ENCODE results near the gene DPYD. TPM values are rescaled to one million over a fixed set of nuclear protein-coding genes. Genes with fewer than 3 reads are reported as not detected.

The DPYD gene
- total RNA-seq, result 31.3 TPM

DNA sequence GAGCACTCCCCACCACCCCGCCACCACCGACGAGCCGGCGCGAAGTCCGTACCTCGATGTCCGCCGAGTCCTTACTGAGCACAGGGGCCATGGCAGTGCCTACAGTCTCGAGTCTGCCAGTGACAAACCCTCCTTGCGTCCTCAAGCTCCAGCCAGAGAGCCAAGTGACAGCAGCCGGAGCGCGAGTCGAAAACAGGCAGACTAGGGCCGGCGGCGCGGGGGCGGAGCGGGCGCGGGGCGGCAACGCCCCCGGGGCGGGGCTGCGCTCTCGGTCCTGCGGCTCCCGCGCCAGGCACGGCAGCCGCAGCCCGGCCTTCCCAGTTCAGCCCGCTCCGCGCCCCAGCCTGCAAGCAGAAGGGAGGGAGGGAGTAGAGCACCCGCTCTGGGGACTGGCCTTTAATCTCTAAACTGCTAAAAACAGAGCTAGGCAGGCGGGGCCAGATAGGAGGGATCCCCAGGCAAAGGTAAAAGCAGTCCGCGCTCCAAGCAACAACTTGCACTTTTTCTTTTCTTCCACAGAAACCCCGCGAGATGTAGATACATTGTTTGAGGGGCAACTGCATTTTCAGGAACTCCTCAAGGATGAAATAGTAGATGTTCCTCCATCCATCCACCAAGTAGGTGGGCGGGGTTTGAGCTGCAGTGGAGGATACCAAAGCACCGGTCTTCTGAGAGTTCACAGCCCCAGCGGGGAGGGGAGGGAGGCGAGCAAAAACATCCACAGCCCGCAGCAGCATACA is at the start of gene DPYD:
TSS of gene DPYD (minus strand) at position 203 of the 740 bp plus-strand sequence. CDS start at position 91, 112 bp downstream.

